Activated CD8-positive, alpha-beta memory T cell treated with anti-CD3 and anti-CD28 coated beads for 24 hours (primary cell): ENCODE measurements around the gene LILRA2.
"Not testable (repeated sequence)": the region's sequence is repeated elsewhere in the genome, so short reads cannot be mapped to it uniquely, and the experiment has no call there.

Source experiments
- DNase-seq: peaks from one replicate; pipeline ENCODE4 v3.0.0-alpha.2; 2020

The LILRA2 gene

DNA sequence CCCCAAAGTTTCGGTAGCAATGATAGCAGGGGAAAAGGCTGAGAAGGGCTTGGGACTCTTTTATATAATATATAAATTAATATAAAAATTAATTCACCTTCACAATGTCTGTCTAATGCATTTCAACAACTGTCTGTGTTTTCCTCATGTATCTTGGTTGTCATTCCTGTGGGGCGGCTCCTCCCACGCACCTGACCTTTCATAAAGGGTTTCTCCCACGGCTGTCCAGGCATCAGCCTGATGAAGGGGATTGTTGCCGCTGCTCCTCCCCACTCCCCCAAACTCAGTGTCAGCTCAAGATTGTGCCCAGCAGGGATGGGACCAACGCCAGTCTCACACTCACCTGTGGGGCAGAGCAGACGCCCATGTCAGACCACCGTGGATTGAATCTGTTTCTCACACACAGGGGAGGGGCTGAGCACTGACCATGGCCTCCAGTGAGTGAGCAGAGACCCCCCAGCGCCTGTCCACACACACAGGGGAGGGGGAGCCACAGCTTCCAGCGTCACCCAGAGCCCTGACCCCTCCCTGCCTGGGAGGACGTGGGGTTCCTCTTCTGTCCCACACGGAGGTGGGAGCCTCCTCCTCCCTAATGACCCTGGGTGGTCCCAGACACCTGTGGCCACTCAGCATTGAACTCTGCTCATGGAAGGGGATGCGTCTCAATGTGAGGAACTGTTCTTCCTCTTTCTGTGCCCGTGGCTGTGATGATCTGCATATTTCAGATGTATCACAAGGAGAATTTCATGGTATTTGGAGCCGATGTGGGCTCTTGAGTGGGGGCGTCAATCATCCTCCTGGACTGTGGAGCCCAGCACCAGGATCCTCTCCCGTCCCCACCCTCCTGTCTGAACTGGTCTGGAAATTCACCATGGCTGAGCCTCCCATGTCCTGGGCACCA lies 1.6 kb upstream of the LILRA2 start:
- DNase-seq = not testable (repeated sequence)

DNA sequence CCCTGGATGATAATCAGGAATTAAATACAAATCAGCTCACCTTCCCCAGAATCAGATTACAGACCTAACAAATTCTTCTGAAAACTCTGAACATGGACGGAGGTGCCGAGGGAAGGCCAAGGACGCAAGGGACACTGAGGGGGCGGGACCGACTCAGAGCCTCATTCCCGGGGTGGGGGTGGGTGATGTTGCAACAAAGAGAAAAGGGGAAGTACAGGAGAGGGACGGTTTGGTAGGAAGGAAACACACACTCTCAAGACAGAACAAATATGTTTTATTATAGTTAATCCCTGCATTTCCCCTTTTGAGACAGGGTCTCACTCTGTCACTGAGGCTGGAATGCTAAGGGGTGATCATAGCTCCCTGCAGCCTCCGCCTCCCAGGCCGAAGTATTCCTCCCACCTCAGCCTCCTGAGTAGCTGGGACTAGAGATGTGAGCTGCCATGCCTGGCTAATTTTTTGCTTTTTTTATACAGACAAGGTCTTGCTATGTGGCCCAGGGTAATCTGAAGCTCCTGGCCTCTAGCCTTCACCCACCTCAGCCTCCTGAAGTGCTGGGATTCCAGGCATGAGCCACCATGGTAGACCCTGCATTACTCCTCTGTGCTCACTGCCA lies 786 bp upstream of the LILRA2 start:
- no peak for DNase-seq

DNA sequence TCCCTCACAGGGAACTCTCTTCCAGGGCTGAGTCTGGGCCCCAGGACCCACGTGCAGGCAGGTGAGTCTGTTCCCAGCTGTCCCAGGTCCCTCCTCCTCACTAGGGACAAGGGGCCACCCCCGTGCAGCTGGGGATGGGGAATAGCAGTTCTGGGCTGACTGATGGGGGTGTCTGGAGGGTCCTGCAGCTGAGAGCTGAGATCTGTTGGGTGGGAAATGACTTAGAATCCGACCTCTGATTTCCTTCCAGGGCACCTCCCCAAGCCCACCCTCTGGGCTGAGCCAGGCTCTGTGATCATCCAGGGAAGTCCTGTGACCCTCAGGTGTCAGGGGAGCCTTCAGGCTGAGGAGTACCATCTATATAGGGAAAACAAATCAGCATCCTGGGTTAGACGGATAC lies 461 bp downstream of the LILRA2 start:
- DNase-seq = no peak

- DNase-seq = no peak
Observed at GRCh38 chr19:54574527-54575056, 1.0 kb downstream of the LILRA2 start.

GRCh38 chr19:54575205-54575604 lies 1.6 kb downstream of the LILRA2 start:
- not testable (repeated sequence) for DNase-seq

GRCh38 chr19:54576411-54576976 lies 2.9 kb downstream of the LILRA2 start:
- no peak for DNase-seq

DNA sequence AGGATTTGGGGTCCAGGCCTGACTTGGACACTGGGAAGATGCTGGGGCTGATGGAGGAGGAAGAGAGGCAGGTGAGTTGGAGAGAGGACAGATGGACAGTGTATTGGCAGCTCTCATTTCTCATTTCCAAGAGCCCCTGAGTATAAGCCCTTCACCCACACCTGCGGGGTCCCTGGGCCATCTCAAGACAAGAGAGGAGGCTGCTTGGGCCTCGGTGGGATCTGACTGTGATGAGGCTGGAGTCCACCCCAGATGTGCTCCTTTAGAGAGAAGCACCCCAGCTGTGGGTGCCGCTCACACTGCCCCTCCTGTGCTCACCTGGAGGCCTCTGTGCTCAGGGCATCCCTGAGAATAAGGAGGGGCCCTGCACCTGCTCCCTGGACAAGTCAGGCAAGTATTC lies 3.7 kb downstream of the LILRA2 start:
- no peak for DNase-seq

GRCh38 chr19:54578268-54578667 lies 4.7 kb downstream of the LILRA2 start:
- not testable (repeated sequence) for DNase-seq

- no peak for DNase-seq
Observed at GRCh38 chr19:54586397-54586796, 12.8 kb downstream of the LILRA2 start.

DNA sequence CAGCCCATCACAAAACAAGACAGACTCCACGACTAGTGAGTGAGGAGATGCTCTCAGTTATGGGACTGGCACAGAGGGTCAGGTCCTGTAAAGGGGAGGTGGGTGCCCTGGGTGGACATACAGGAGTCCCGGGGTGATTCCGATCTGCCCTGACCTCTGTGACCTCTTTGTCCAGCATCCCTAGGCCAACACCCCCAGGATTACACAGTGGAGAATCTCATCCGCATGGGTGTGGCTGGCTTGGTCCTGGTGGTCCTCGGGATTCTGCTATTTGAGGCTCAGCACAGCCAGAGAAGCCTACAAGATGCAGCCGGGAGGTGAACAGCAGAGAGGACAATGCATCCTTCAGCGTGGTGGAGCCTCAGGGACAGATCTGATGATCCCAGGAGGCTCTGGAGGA lies 13.4 kb downstream of the LILRA2 start:
- no peak for DNase-seq

GRCh38 chr19:54593445-54593844 lies 19.9 kb downstream of the LILRA2 start, which contains the start of gene LILRA1:
LILRA1 (plus strand) TSS chr19:54593632; CDS start chr19:54594245, 613 bp downstream.
- not testable (repeated sequence) for DNase-seq

- not testable (repeated sequence) for DNase-seq
Observed at GRCh38 chr19:54593931-54594626, 20.5 kb downstream of the LILRA2 start.

- DNase-seq = no peak
Observed at GRCh38 chr19:54594737-54595136, 21.1 kb downstream of the LILRA2 start.

DNA sequence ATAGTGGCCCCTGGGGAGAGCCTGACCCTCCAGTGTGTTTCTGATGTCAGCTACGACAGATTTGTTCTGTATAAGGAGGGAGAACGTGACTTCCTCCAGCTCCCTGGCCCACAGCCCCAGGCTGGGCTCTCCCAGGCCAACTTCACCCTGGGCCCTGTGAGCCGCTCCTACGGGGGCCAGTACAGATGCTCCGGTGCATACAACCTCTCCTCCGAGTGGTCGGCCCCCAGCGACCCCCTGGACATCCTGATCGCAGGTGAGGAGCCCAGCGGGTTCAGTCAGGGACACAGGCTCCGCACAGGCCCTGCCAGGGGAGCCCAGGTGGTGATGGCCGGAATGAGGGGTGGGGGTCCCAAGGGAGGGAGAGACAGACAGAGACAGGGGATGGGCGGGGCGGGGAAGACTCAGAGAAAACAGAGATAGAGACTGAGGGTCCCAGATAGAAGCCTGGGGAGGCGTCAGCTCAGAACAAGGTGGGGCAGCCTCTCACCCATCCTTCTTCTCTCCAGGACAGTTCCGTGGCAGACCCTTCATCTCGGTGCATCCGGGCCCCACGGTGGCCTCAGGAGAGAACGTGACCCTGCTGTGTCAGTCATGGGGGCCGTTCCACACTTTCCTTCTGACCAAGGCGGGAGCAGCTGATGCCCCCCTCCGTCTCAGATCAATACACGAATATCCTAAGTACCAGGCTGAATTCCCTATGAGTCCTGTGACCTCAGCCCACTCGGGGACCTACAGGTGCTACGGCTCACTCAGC lies 22.3 kb downstream of the LILRA2 start:
- not testable (repeated sequence) for DNase-seq

GRCh38 chr19:54600212-54600611 lies 26.6 kb downstream of the LILRA2 start:
- no peak for DNase-seq

DNA sequence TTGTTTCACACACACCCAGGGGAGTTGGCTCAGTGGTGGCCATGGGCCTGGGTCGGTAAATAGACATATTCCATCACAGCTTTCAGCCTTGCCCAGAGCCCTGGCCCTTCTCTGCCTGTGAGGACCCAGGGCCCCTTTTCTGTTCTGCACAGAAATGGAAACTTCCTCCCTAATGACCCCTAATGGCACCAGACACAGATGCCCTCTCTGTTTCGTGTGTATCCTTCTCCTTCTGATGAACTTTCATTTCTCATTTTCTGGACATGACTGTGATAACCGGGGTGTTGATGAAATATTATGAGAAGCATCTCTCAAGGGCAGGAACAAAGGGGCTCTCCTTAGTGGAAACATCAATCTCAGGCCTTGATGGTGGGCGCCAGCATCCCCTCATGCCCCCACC lies 32.6 kb downstream of the LILRA2 start:
- no peak for DNase-seq

GRCh38 chr19:54606891-54607784 lies 33.5 kb downstream of the LILRA2 start:
- no peak for DNase-seq

DNA sequence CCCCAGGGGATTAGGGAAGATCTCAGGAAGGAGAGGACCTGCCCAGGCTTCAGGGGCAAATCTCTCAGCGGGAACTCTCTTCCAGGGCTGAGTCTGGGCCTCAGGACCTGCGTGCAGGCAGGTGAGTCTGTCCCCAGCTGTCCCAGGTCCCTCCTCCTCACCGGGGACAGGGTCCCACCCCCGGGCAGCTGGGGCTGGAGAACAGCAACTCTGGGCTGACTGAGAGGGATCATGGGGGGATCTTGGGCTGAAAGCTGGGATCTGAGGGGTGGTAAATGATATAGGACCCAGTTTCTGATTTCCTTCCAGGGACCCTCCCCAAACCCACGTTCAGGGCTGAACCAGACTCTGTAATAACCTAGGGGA lies 34.2 kb downstream of the LILRA2 start:
- DNase-seq = no peak

DNA sequence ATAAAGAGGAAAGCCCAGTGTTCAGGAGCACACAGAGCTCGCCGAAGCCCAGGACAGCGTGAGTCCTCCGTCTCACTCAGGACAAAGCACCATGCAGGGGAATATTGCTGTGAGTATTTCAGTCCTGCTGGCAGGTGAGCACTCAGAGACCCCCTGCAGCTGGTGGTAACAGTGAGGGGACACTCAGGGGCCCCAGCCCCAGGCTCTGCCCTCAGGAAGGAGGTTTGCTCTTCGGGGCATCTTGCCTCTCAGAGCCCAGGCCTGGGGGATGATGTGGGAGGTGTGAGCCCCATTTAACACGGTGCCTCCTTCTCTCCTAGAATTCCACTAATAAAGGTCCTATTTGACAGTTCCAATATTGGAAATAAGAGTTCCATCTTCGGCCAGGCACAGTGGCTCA lies 34.6 kb downstream of the LILRA2 start:
- DNase-seq = no peak

DNA sequence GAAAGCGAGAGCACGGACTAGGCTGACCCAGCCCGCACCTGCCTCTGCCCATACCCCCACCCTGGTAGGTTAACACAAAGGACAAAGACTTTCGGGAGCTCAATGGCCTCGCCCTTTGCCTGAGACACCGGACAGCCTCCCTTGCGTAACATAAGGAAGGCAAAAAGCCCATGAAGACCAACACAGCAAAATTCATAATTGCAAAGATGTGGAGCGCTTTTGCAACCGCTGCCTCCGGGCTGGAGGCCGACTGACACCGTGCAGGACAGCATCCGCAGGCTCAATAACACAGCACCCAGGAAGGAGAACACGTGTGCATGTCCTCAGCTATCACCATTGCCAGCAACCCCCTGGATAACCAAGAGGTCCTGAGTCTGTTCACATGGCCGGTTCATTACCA lies 35.2 kb downstream of the LILRA2 start:
- no peak for DNase-seq

DNA sequence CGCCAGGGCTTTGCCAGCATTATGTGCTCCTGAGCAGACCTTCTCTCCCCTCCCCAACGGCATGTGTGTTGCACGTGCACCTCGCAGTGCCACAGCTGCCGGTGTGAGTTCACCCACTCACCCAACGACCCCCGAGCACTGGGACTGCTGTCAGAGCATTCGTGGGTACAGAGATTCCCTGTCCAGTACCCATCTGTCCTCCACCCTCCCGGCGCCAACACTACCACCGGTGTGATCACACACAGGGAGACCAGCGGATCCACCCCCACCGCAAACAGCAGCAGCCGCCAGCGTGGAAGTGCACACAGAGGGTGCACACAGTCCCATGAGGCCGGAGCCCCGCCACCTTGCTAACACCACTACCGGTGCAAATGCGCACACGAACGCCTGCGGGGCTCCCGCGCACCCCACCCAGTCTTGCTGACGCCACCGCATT lies 35.8 kb downstream of the LILRA2 start:
- no peak for DNase-seq
